B cell (primary cell): ENCODE measurements around the gene CLCN1. TPM values are rescaled to one million over a fixed set of nuclear protein-coding genes. Genes with fewer than 3 reads are reported as not detected.

ENCODE experiments used
- ATAC-seq: fragments of 200-7000 bp; cut with Tn5 transposase; one replicate; pipeline ENCODE4 v1.10.0; 2021; ENCODE audit warnings: low read depth, mild to moderate bottlenecking, moderate number of reproducible peaks, moderate library complexity
- CTCF ChIA-PET: fragments of 350-600 bp; sonication (Branson Sonifier 250); formaldehyde crosslinking; loops from one replicate; lab custom pipeline; 2021; ENCODE audit warnings: antibody characterized with exemption, inconsistent platforms; lab: Charles Lee
- POLR2A ChIA-PET: fragments of 350-600 bp; sonication (Branson Sonifier 250); formaldehyde crosslinking; loops from one replicate; lab custom pipeline; 2021; ENCODE audit warnings: antibody characterized with exemption; lab: Charles Lee
- DNase-seq: peaks from one replicate; pipeline ENCODE4 v3.0.0; 2013
- H2AFZ ChIP-seq: 2 replicates; pipeline ENCODE4 v1.6.1; 2012; ENCODE audit warnings: mild to moderate bottlenecking, low read depth, low read length; ENCODE audit not compliant: insufficient read depth, poor library complexity, severe bottlenecking
- H3K27ac ChIP-seq, 2 donors: 1 replicate in 1 of 2; 2 replicates in 1 of 2; pipeline ENCODE4 v1.5.1; 2012 to 2013; ENCODE audit warnings: low read length in 2 of 2, mild to moderate bottlenecking in 2 of 2, moderate library complexity in 1 of 2
- H3K27me3 ChIP-seq, 4 experiments: fragments of 200-600 bp in 1 of 4; sonication (generic) in 1 of 4; replicated peaks in 1 of 4; 1 replicate in 2 of 4; 2 replicates in 2 of 4; pipeline versions ENCODE4 v1.6.1 to v1.7.0; 2013 to 2016; ENCODE audit warnings: low read length in 3 of 4, mild to moderate bottlenecking in 2 of 4, mixed read lengths in 1 of 4, moderate library complexity in 1 of 4; ENCODE audit not compliant: insufficient read depth in 4 of 4, control insufficient read depth in 3 of 4; ENCODE audit errors: control extremely low read depth in 1 of 4
- H3K36me3 ChIP-seq, 2 experiments: replicated peaks in 1 of 2; 1 replicate in 1 of 2; 2 replicates in 1 of 2; pipeline versions ENCODE4 v1.6.1 to v1.7.1; 2013; ENCODE audit warnings: low read length in 1 of 2; ENCODE audit not compliant: insufficient read depth in 2 of 2, control insufficient read depth in 1 of 2; ENCODE audit errors: control extremely low read depth in 1 of 2, extremely low read depth in 1 of 2
- H3K4me1 ChIP-seq, 2 donors: fragments of 200-600 bp in 1 of 2; sonication (generic) in 1 of 2; 1 replicate in 1 of 2; 2 replicates in 1 of 2; pipeline versions ENCODE4 v1.5.1 to v1.6.1; 2013 to 2017; ENCODE audit warnings: low read length in 2 of 2; ENCODE audit not compliant: control insufficient read depth in 2 of 2, insufficient read depth in 2 of 2
- H3K4me2 ChIP-seq: replicated peaks from 2 replicates; pipeline ENCODE3; 2012; ENCODE audit warnings: mild to moderate bottlenecking, low read depth, low read length; ENCODE audit not compliant: poor library complexity, severe bottlenecking
- H3K4me3 ChIP-seq, 5 experiments: fragments of 200-600 bp in 1 of 5; sonication (generic) in 1 of 5; 1 replicate in 3 of 5; 2 replicates in 2 of 5; pipeline versions ENCODE4 v1.5.1 to v1.7.0; 2011 to 2016; ENCODE audit warnings: low read length in 4 of 5, mild to moderate bottlenecking in 4 of 5, low read depth in 2 of 5, control low read depth in 1 of 5, moderate library complexity in 1 of 5; ENCODE audit not compliant: insufficient read depth in 1 of 5; ENCODE audit errors: control extremely low read depth in 1 of 5, extremely low read depth in 1 of 5
- H3K79me2 ChIP-seq: fragments of 200-600 bp; sonication (generic); one replicate; pipeline ENCODE4 v1.6.0; 2016; ENCODE audit warnings: low read length; ENCODE audit not compliant: control insufficient read depth, insufficient read depth
- H3K9ac ChIP-seq: fragments of 200-600 bp; sonication (generic); 2 replicates; pipeline ENCODE4 v1.6.1; 2017; ENCODE audit warnings: mild to moderate bottlenecking, low read length, moderate library complexity
- H3K9me3 ChIP-seq, 3 donors: one replicate each; pipeline versions ENCODE4 v1.6.1 to v1.7.1; 2013; ENCODE audit warnings: low read length in 2 of 3; ENCODE audit not compliant: control insufficient read depth in 2 of 3, insufficient read depth in 1 of 3; ENCODE audit errors: control extremely low read depth in 1 of 3
- H4K20me1 ChIP-seq: 2 replicates; pipeline ENCODE4 v1.6.0; 2012; ENCODE audit warnings: mild to moderate bottlenecking, low read length; ENCODE audit not compliant: insufficient read depth, control insufficient read depth, poor library complexity, severe bottlenecking
- H3K27ac Mint-ChIP-seq: one replicate; pipeline ENCODE4 v1.8.0; 2021; ENCODE audit warnings: mixed read lengths
- H3K27me3 Mint-ChIP-seq: one replicate; pipeline ENCODE4 v1.8.0; 2021; ENCODE audit warnings: mixed read lengths
- H3K4me1 Mint-ChIP-seq: one replicate; pipeline ENCODE4 v1.8.0; 2021; ENCODE audit warnings: mixed read lengths
- H3K4me3 Mint-ChIP-seq: one replicate; pipeline ENCODE4 v1.8.0; 2021; ENCODE audit warnings: mixed read lengths
- H3K9me3 Mint-ChIP-seq: one replicate; pipeline ENCODE4 v1.8.0; 2022; ENCODE audit warnings: mixed read lengths; ENCODE audit not compliant: insufficient read depth
- EZH2 ChIP-seq: IDR thresholded peaks from 2 replicates; pipeline ENCODE4 v1.6.1; 2012; ENCODE audit warnings: borderline replicate concordance, low read depth, mild to moderate bottlenecking, moderate library complexity, low read length; ENCODE audit not compliant: insufficient read depth, poor library complexity, severe bottlenecking
- WGBS: methylation state at CpG from one replicate; pipeline ENCODE4 v1.1.5; 2013; ENCODE audit warnings: missing lambda C conversion rate; ENCODE audit not compliant: insufficient coverage; 5-methylcytosine and 5-hydroxymethylcytosine counted together
- intact Hi-C: fragments of 100-400 bp; cut with micrococcal nuclease; formaldehyde crosslinking; loops from one replicate; pipeline ENCODE4 v1.10.0; 2022
- polyA plus RNA-seq: library from polyadenylated mRNA; depleted of rRNA; stranded (reverse); fragments of >200 nt; gene quantifications from 2 replicates; pipeline ENCODE4 v1.2.3, GENCODE V29; 2012
- small RNA-seq: library from RNA; depleted of rRNA; stranded (forward); fragments of <200 nt; gene quantifications from one replicate; pipeline ENCODE3, GENCODE V24; 2012; ENCODE audit warnings: low replicate concordance, low read depth; ENCODE audit not compliant: insufficient read length
- total RNA-seq, 2 donors: library from RNA; stranded (reverse); fragments of 120-200 nt in 1 of 2; gene quantifications; 1 replicate in 1 of 2; 2 replicates in 1 of 2; pipeline versions ENCODE4 v1.2.3 to v1.2.4, GENCODE V29; 2013 to 2022
- TF ChIP-seq, protein P1 (sequence below): fragments of 200-600 bp; IDR thresholded peaks from one replicate; pipeline ENCODE4 v1.8.0; 2022; ENCODE audit warnings: antibody characterized with exemption, mild to moderate bottlenecking

The CLCN1 gene
- total and polyA plus RNA-seq, 2 donors (not counting 1 experiment from before 2014, with no cell fraction given) = not detected

DNA sequence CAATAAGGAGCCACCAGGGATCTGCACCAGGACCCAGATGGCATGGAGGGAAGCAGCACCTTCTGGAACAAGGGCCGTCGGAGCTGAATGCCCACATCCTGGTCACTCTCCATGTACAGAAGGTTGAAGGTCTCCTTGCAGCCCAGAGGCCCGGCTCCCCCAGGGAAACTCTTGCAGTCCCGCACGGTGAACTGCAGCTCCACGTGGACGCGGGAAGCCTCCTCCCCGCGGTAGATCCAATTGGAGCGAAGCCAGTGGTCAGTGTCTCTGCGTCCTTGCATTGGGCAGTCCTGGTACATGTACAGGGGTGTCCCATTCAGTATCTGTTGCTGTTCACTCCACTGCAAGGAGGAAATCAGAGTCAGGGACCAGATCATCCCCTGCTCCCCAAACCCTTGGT is 85.4 kb downstream of the CLCN1 start:
- no peaks in the 10 kb centered on the region for H3K27me3 ChIP-seq
- intact Hi-C loops = no loop called here
- over 99% methylated on average over 12 of the region's 12 CpGs for WGBS
- no peak overlapping the region for H3K27ac ChIP-seq
- DNase-seq (no peak), ATAC-seq (no peak)
- H3K36me3 ChIP-seq = no peaks in the 10 kb centered on the region
- H3K9me3 ChIP-seq = no peaks in the 10 kb centered on the region
- H3K9me3 Mint-ChIP-seq = no peaks in the 10 kb centered on the region
- no peak overlapping the region for H3K27ac Mint-ChIP-seq
- no peak for TF ChIP-seq EZH2
- TF ChIP-seq, protein P1, sequence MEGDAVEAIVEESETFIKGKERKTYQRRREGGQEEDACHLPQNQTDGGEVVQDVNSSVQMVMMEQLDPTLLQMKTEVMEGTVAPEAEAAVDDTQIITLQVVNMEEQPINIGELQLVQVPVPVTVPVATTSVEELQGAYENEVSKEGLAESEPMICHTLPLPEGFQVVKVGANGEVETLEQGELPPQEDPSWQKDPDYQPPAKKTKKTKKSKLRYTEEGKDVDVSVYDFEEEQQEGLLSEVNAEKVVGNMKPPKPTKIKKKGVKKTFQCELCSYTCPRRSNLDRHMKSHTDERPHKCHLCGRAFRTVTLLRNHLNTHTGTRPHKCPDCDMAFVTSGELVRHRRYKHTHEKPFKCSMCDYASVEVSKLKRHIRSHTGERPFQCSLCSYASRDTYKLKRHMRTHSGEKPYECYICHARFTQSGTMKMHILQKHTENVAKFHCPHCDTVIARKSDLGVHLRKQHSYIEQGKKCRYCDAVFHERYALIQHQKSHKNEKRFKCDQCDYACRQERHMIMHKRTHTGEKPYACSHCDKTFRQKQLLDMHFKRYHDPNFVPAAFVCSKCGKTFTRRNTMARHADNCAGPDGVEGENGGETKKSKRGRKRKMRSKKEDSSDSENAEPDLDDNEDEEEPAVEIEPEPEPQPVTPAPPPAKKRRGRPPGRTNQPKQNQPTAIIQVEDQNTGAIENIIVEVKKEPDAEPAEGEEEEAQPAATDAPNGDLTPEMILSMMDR = no peak
- no peaks in the 10 kb centered on the region for H4K20me1 ChIP-seq
- no peaks in the 10 kb centered on the region for H3K4me1 ChIP-seq
- H3K4me3 Mint-ChIP-seq = no peak overlapping the region
- no peaks in the 10 kb centered on the region for H3K4me1 Mint-ChIP-seq
- H3K9ac ChIP-seq = no peak overlapping the region
- H3K4me3 ChIP-seq = no peak overlapping the region
- H3K27me3 Mint-ChIP-seq = no peaks in the 10 kb centered on the region
- H2AFZ ChIP-seq = no peak overlapping the region
- no peak overlapping the region for H3K4me2 ChIP-seq
- ChIA-PET POLR2A (interaction anchor here (0.6 kb wide), 1 partner anchor 21 kb away, joined by 6 read pairs; no protein-coding TSS in a partner anchor), CTCF (interaction anchor here (1.0 to 2.0 kb wide), 2 partner anchors 16 to 161 kb away, joined by 4 to 5 read pairs; no protein-coding TSS in a partner anchor)
- no peaks in the 10 kb centered on the region for H3K79me2 ChIP-seq

Small RNA genes within 50 kb of the gene (small RNA-seq; reads per million reads assigned to genes)
- gene MIR6892 (not detected), gene RN7SL481P (not detected), gene RN7SL535P (not detected)

Other genes with a start within 250 kb of the CLCN1 start
- gene PIP, start 184.0 kb upstream of the CLCN1 start, total RNA-seq = not detected in 2 replicates
- gene PIP, start 184.0 kb upstream of the CLCN1 start, polyA plus RNA-seq = not detected in 2 replicates
- gene TAS2R39, start 132.7 kb upstream of the CLCN1 start, total RNA-seq = not detected in 2 replicates
- not detected in 2 replicates for gene TAS2R39, start 132.7 kb upstream of the CLCN1 start, polyA plus RNA-seq
- not detected in 2 replicates for gene TAS2R40, start 94.1 kb upstream of the CLCN1 start, total RNA-seq
- gene TAS2R40, start 94.1 kb upstream of the CLCN1 start, polyA plus RNA-seq = not detected in 2 replicates
- 181 and 183 TPM in 2 replicates for gene GSTK1, start 52.7 kb upstream of the CLCN1 start, total RNA-seq
- gene GSTK1, start 52.7 kb upstream of the CLCN1 start, polyA plus RNA-seq = 315 and 355 TPM in 2 replicates
- gene TMEM139, start 31.2 kb upstream of the CLCN1 start, total RNA-seq = not detected in 2 replicates
- gene TMEM139, start 31.2 kb upstream of the CLCN1 start, polyA plus RNA-seq = 0.12 and 0.25 TPM in 2 replicates
- 66.5 and 71.1 TPM in 2 replicates for gene CASP2, start 27.8 kb upstream of the CLCN1 start, total RNA-seq
- 29.2 and 54.9 TPM in 2 replicates for gene CASP2, start 27.8 kb upstream of the CLCN1 start, polyA plus RNA-seq
- 0.05 and 0.12 TPM in 2 replicates for gene FAM131B, start 46.6 kb downstream of the CLCN1 start, total RNA-seq
- gene FAM131B, start 46.6 kb downstream of the CLCN1 start, polyA plus RNA-seq = not detected in 2 replicates
- 53.8 and 55.2 TPM in 2 replicates for gene ZYX, start 65.2 kb downstream of the CLCN1 start, total RNA-seq
- gene ZYX, start 65.2 kb downstream of the CLCN1 start, polyA plus RNA-seq = 22.2 and 32.3 TPM in 2 replicates
- 0.12 and 0.49 TPM in 2 replicates for gene EPHA1, start 92.7 kb downstream of the CLCN1 start, total RNA-seq
- gene EPHA1, start 92.7 kb downstream of the CLCN1 start, polyA plus RNA-seq = 0.39 and 0.50 TPM in 2 replicates
- not detected in 2 replicates for gene TAS2R60, start 127.3 kb downstream of the CLCN1 start, total RNA-seq
- gene TAS2R60, start 127.3 kb downstream of the CLCN1 start, polyA plus RNA-seq = not detected in 2 replicates
- not detected in 2 replicates for gene TAS2R41, start 161.8 kb downstream of the CLCN1 start, total RNA-seq
- gene TAS2R41, start 161.8 kb downstream of the CLCN1 start, polyA plus RNA-seq = not detected in 2 replicates